ENCODE results near the gene FOXP1. TPM values are rescaled to one million over a fixed set of nuclear protein-coding genes. Genes with fewer than 3 reads are reported as not detected.

The FOXP1 gene
- total RNA-seq, 1 donor from 2014 or later, result 26.1 TPM

- DNase-seq (ENCODE audit: low read depth), result no peak
- H3K4me3 ChIP-seq (ENCODE audit: low read depth, low read length), result no peak overlapping the region
- no peak for TF ChIP-seq CTCF (conservative IDR thresholded peaks at IDR 0.05; ENCODE audit: low read depth, low read length)
Observed at GRCh38 chr3:71124048-71124447, 459.5 kb downstream of the FOXP1 start.

GRCh38 chr3:71122641-71123040, 460.9 kb downstream of the FOXP1 start:
- no peak for TF ChIP-seq CTCF (conservative IDR thresholded peaks at IDR 0.05; ENCODE audit: low read depth, low read length)
- DNase-seq (ENCODE audit: low read depth), result no peak

GRCh38 chr3:71121429-71122167, 461.9 kb downstream of the FOXP1 start:
- no peak for DNase-seq (ENCODE audit: low read depth)

More at GRCh38 chr3:71122641-71123040, 460.9 kb downstream of the FOXP1 start:
- H3K4me3 ChIP-seq (ENCODE audit: low read depth, low read length), result no peak overlapping the region

GRCh38 chr3:71120012-71120411, 463.5 kb downstream of the FOXP1 start:
- no peak overlapping the region for H3K4me3 ChIP-seq (ENCODE audit: low read depth, low read length)
- DNase-seq (ENCODE audit: low read depth), result no peak
- TF ChIP-seq CTCF (conservative IDR thresholded peaks at IDR 0.05; ENCODE audit: low read depth, low read length), result no peak

More at GRCh38 chr3:71121429-71122167, 461.9 kb downstream of the FOXP1 start:
- TF ChIP-seq CTCF (conservative IDR thresholded peaks at IDR 0.05; ENCODE audit: low read depth, low read length), result no peak
- H3K4me3 ChIP-seq (ENCODE audit: low read depth, low read length), result no peak overlapping the region

GRCh38 chr3:71119171-71119570, 464.4 kb downstream of the FOXP1 start:
- no peak overlapping the region for H3K4me3 ChIP-seq (ENCODE audit: low read depth, low read length)
- no peak for DNase-seq (ENCODE audit: low read depth)
- no peak for TF ChIP-seq CTCF (conservative IDR thresholded peaks at IDR 0.05; ENCODE audit: low read depth, low read length)

GRCh38 chr3:71118436-71118835, 465.1 kb downstream of the FOXP1 start:
- H3K4me3 ChIP-seq (ENCODE audit: low read depth, low read length), result no peak overlapping the region
- no peak for TF ChIP-seq CTCF (conservative IDR thresholded peaks at IDR 0.05; ENCODE audit: low read depth, low read length)
- no peak for DNase-seq (ENCODE audit: low read depth)
